ENCODE results near the gene CHSY1. TPM values are rescaled to one million over a fixed set of nuclear protein-coding genes. Genes with fewer than 3 reads are reported as not detected.

CHSY1 gene
- total RNA-seq, 1 experiment from 2014 or later: 59.1 TPM

DNA sequence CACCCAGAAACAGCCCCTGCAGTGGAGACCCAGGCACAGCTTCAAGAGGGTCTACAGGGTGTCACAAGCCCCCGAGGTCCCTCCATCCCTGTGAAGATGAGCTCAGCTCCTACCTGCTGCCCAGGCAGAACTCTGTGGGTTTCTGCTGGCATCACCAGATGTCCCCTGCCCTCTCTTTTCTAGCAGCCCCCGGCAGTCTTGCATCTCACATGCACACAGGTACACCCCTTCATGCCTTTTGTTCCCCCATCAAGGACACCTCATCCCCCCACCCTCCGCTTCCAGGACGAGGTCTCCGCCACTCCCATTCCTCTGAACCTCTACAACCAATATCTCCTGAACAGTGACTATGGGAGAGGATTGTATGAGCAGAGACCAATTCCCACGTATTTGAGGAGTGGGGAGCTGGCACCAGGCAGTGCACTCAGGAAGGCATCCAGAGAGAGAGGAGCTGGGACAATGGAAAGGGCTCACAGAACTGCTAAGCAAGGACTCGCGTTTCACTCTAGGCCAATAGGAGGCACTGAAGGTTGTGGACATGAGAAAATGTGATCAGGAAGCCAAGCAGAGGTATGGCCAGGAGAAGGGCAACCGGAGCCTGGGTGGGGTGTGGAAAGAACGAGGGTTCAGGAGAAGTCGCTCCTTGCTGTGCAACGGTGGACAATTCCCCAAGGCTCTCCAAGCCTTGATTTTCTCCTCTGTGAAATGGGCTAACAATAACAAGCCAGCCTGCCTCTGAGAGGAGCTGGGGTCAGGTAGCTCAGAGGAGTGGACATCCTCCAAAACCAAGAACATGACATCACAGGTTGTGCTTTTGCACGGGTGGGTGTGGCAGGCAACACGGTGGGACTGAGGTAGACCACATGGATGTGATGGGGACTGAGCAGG, 115.2 kb downstream of the CHSY1 start (continued):
- TF ChIP-seq, protein P1, sequence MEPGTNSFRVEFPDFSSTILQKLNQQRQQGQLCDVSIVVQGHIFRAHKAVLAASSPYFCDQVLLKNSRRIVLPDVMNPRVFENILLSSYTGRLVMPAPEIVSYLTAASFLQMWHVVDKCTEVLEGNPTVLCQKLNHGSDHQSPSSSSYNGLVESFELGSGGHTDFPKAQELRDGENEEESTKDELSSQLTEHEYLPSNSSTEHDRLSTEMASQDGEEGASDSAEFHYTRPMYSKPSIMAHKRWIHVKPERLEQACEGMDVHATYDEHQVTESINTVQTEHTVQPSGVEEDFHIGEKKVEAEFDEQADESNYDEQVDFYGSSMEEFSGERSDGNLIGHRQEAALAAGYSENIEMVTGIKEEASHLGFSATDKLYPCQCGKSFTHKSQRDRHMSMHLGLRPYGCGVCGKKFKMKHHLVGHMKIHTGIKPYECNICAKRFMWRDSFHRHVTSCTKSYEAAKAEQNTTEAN (CRISPR knock-in tag; IDR thresholded peaks at IDR 0.05): no peak
- TF ChIP-seq FOXK1 (CRISPR knock-in tag; IDR thresholded peaks at IDR 0.05): no peak
- TF ChIP-seq, protein P2, sequence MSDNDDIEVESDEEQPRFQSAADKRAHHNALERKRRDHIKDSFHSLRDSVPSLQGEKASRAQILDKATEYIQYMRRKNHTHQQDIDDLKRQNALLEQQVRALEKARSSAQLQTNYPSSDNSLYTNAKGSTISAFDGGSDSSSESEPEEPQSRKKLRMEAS (CRISPR knock-in tag; IDR thresholded peaks at IDR 0.05): no peak
- no peak for TF ChIP-seq PRRX2 (CRISPR knock-in tag; IDR thresholded peaks at IDR 0.05)
- TF ChIP-seq GRHL2 (CRISPR knock-in tag; IDR thresholded peaks at IDR 0.05; ENCODE audit: insufficient replicate concordance, severe bottlenecking): no peak

DNA sequence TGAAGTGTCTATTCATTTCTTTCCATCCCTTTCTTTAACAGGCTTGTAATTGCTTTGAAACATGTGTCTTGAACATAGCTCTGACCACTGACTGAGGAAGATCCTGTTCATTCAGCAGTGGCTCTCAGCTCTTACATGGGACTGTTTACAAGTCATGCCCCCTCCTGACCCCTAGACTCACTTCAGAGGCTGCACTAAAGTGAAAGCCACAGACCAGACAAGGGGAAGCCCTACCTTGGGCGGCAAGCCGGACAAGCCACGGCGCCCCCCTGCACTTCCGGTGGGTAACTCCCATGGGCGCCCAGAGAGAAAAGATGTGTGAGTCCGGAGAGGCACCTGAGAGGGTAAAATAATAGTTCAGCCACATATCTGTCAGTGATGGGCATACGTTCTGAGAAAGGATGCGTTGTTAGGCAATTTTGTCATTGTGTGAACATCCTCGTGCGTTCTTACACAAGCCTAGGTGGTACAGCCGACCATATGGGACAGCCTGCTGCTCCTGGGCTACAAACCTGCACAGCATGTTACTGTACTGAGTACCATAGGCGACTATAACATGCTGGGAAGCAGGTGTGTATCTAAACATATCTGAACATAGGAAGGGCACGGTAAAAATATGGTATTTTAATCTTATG, 116.2 kb downstream of the CHSY1 start:
- POLR2A ChIA-PET: no interaction called here

More for the DNA sequence above, 116.2 kb downstream of the CHSY1 start:
- H3K27me3 Mint-ChIP-seq (ENCODE audit: low read depth): no peaks in the 10 kb centered on the region; the same call in 1 of the 2 replicates
- H3K36me3 Mint-ChIP-seq: peaks cover 6% of the 10 kb centered on the region; the same call in 1 of the 2 replicates
- ATAC-seq (no peak), DNase-seq (ENCODE audit: low spot score) (no peak)
- no peak overlapping the region for H3K4me3 Mint-ChIP-seq
- TF ChIP-seq, protein P3, sequence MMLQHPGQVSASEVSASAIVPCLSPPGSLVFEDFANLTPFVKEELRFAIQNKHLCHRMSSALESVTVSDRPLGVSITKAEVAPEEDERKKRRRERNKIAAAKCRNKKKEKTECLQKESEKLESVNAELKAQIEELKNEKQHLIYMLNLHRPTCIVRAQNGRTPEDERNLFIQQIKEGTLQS (CRISPR knock-in tag; conservative IDR thresholded peaks at IDR 0.05): no peak
- TF ChIP-seq TP53 (CRISPR knock-in tag; IDR thresholded peaks at IDR 0.05): no peak
- TF ChIP-seq, protein P4, sequence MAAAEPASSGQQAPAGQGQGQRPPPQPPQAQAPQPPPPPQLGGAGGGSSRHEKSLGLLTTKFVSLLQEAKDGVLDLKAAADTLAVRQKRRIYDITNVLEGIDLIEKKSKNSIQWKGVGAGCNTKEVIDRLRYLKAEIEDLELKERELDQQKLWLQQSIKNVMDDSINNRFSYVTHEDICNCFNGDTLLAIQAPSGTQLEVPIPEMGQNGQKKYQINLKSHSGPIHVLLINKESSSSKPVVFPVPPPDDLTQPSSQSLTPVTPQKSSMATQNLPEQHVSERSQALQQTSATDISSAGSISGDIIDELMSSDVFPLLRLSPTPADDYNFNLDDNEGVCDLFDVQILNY (CRISPR knock-in tag; IDR thresholded peaks at IDR 0.05): no peak
- no peak for TF ChIP-seq ZNF138 (CRISPR knock-in tag; conservative IDR thresholded peaks at IDR 0.05)
- TF ChIP-seq TEAD1 (CRISPR knock-in tag; IDR thresholded peaks at IDR 0.05): no peak
- TF ChIP-seq ZBTB21 (CRISPR knock-in tag; IDR thresholded peaks at IDR 0.05; ENCODE audit: borderline replicate concordance): no peak
- TF ChIP-seq, protein P5, sequence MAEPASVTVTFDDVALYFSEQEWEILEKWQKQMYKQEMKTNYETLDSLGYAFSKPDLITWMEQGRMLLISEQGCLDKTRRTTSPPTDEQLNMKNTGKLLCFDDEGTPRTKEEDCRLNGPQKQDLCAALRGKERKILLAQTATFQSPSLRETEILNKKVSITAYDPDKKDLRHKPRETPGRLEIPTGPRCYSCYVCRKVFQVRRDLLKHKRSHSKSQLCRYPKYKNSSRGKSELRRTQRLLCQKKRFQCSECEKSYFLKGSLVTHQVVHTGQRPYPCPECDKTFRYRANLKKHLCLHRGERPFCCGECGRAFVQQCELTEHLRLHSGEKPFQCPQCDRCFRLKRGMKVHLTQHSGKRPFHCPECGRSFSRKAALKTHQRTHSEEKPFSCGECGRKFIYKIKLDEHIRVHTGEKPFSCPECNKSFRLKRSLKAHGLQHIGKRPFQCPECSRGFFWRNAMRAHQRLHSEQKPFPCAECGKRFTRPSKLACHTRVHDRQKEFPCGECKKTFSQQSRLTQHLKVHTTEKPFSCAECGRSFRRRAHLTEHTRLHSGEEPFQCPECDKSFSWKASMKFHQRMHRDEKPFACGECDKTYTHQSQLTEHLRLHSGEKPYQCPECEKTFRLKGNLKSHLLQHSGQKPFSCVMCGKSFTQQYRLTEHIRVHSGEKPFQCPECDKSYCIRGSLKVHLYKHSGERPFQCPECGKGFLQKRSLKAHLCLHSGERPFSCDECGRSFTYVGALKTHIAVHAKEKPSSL (CRISPR knock-in tag; conservative IDR thresholded peaks at IDR 0.05): no peak
- TF ChIP-seq, protein P6, sequence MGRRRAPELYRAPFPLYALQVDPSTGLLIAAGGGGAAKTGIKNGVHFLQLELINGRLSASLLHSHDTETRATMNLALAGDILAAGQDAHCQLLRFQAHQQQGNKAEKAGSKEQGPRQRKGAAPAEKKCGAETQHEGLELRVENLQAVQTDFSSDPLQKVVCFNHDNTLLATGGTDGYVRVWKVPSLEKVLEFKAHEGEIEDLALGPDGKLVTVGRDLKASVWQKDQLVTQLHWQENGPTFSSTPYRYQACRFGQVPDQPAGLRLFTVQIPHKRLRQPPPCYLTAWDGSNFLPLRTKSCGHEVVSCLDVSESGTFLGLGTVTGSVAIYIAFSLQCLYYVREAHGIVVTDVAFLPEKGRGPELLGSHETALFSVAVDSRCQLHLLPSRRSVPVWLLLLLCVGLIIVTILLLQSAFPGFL (CRISPR knock-in tag; IDR thresholded peaks at IDR 0.05; ENCODE audit: borderline replicate concordance): no peak
- TF ChIP-seq, protein P7, sequence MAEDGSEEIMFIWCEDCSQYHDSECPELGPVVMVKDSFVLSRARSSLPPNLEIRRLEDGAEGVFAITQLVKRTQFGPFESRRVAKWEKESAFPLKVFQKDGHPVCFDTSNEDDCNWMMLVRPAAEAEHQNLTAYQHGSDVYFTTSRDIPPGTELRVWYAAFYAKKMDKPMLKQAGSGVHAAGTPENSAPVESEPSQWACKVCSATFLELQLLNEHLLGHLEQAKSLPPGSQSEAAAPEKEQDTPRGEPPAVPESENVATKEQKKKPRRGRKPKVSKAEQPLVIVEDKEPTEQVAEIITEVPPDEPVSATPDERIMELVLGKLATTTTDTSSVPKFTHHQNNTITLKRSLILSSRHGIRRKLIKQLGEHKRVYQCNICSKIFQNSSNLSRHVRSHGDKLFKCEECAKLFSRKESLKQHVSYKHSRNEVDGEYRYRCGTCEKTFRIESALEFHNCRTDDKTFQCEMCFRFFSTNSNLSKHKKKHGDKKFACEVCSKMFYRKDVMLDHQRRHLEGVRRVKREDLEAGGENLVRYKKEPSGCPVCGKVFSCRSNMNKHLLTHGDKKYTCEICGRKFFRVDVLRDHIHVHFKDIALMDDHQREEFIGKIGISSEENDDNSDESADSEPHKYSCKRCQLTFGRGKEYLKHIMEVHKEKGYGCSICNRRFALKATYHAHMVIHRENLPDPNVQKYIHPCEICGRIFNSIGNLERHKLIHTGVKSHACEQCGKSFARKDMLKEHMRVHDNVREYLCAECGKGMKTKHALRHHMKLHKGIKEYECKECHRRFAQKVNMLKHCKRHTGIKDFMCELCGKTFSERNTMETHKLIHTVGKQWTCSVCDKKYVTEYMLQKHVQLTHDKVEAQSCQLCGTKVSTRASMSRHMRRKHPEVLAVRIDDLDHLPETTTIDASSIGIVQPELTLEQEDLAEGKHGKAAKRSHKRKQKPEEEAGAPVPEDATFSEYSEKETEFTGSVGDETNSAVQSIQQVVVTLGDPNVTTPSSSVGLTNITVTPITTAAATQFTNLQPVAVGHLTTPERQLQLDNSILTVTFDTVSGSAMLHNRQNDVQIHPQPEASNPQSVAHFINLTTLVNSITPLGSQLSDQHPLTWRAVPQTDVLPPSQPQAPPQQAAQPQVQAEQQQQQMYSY (CRISPR knock-in tag; IDR thresholded peaks at IDR 0.05): no peak
- peaks cover 22% of the 10 kb centered on the region for H3K4me1 Mint-ChIP-seq
- CTCF ChIA-PET: no interaction called here
- H3K9me3 Mint-ChIP-seq: peaks cover 8% of the 10 kb centered on the region
- H3K27ac Mint-ChIP-seq: no peak overlapping the region

All from WTC11 (cell line).